Stimulated activated CD4-positive, alpha-beta T cell treated with anti-CD3 and anti-CD28 coated beads, Interleukin-2, amount 100 ng/mL, for 24 hours (primary cell): Measurements from ENCODE around the gene PTPN21.

Experiments
- DNase-seq, 2 donors: peaks; one replicate each; pipeline ENCODE4 v3.0.0-alpha.2; 2020

Gene PTPN21

DNA sequence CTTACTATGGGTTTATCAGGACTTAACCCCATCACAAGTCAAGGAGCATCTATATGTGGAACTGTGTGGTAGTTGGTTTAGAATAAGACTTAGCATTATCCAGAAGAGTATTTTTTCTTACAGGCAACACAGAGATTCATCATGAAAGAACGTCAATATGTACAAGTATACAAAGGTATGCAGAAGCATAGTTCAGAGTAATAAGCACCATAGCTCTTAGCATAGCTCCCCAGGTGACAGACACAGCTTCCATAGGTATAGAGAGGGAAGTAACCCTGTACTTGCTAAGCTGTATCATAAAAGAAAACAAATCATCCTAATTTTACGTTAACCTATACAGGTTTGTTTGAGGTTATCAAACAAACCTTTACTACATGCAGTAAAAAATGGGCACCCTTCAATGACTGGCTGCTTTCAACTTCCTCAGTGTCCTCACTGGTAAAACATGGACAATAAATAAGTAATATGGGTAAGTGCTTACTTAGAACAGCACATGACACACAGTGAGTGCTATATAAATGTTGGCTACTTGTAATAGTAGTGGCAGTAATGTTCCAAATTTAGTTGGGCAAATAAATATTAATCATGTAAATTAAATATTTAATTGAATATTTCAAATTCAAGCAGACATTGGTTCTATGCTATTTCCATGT lies 50.9 kb downstream of the PTPN21 start:
- DNase-seq: no peak

DNA sequence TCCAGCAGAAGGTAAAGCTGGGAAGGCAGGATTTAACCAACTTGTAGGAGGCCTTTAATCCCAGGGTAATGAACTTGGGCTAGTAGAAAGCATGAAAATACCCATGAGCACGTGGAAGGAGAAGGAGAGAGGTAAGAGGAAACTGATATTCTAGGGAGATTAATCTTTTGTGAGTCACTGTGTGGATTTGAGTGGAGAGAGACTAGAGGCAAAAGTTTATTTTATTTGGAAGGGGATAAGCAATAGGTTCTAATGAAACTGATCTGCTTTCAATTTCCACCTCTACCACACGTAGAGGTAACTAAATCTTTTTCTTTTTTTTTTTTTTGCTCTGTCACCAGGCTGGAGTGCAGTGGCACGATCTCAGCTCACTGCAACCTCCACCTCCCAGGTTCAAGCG lies 52.1 kb downstream of the PTPN21 start:
- DNase-seq: no peak

DNA sequence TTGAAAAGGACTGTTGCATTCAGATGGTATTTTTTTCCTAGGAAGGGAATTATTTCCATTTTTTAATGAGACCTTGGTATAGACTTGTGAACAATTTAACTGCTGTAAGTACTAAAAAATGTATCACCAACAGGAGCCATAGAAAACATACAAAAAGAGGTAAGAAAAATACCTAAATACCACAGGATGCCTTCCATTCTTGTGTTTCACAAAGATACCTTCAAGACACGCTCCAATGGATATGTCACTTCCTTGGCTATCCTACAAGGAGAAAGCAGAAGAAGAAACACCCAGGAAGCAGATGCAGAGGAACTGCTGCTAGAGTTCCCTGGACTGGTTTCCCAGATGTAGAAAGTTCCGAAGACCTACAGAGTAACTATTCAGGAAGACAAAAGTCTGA lies 54.2 kb downstream of the PTPN21 start:
- DNase-seq: no peak

DNA sequence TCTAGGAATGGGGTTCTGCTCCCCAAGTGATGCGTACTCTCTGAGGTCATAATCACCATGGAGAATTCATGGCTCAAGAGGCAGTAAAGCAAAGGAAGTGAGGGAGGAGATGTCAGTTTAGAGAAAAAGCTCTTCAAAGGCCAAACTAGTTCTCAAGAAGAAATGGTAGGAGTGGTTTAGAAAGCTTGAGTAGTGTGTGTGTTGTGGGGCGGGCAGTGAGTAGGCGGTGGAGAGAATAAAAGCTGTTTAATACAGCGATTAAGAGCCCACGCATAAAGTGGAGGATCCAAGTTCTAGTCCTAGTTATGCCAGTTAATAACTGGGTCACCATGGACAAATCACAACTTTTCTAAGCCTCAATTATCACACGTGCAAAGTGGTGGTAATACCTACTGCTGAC lies 55.6 kb downstream of the PTPN21 start:
- no peak for DNase-seq

DNA sequence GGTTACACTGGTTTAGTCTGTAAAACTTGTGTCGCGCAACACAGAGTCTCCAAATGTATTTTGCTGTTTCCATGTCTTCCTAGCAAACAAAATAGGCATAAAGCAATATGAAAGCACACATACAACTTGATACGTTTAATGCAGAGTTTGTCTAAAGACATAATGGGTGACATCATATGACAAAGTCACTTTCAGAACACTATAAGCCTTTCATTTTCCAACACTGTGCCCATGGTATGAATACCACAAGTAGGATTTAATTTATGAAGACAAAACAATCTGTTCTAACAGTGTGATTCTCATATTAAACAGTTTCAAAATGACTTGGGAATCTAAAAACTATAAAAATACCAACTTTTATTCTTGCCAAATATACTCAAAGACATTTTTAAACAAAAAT lies 58.4 kb downstream of the PTPN21 start:
- no peak for DNase-seq

DNA sequence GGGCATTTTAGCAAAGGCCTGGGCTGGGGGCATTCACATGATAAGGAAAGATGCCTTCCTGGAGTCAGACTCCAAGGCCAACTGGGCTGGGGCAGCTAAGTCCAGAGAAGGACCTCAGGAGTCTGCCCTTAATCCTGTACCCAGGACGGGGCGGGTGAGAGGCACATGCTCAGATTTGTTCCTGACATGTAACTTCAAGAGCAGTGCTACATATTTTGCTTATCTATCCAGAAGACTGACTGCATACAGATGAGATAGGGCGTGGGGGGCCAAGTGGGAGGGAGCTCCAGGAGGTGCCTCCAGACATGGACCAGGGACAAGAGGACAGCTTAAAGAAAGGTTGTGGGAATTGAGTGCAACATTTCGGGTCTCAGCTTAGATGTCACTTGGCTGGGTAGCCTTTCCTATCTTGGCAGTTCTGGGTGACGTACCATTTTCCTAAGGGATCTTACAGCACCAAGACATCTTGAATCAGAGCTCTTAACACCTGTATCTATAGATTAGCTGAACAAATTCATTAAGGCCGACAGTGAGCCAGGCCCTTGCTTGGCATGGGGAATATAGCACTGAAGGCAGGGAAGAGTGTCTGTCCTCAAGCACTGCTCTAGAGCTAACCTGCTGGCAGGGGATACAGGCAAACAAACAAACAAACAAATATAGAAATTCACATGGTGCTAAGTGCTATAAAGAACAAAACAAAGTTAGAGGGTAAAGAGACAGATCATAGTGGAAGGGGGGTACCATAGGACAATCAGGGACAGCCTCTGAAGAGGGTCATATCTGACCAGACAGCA lies 61.2 kb downstream of the PTPN21 start:
- no peak for DNase-seq

DNA sequence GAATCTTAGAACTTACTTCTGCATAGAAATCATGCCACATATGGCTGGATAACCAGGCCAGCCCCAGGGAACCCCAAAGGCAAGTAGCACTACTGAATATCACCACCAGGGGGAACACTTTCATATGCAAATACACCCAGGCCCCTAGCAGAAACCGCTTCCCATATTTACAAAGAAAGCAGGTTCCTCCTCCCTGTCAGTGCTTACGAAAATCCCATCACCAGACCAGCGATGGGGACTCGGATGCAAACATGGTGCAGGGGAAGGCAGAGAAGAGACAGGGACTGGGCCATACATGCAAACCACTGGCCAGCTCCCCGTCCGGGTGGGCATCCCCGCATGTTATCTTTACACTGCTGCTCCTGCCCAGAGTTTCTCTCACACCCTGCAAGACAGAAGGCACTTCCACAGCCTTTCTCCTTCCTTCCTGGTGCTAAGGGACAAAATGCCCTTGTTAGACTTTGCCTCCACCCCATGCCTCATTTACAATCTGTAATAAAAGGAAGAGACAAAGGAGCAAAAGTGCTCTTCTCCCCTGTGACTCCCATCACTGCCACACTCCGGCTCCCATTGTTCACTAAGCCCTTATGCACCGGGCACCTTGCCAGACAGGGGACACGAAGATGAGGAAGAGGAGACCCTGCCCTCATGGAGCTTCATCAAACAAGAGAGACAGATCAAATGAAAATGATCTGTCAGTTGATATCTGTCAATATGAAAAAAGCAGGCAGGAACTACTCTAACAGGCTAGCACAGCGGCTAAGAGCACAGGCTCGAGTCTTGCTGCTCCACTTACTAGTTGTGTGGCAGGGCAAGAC lies 62.3 kb downstream of the PTPN21 start:
- peak; percentile 46 to 71 for DNase-seq

DNA sequence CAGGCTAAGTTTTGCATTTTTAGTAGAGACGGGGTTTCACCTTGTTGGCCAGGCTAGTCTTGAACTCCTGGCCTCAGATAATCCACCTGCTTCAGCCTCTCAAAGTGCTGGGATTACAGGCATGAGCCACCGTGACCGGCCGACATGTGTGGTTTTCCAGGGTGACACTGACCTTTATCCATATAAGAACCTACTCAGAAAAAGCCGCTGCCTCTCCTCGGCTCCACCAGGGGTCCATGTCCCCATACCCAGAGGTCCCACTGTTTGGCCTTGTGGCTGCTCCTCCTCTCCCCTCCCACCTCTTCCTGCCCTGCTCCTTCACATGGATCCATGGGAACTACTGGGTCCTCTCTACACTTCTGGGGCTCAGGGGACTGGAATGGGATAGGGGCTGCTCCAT lies 64.6 kb downstream of the PTPN21 start:
- DNase-seq: no peak

DNA sequence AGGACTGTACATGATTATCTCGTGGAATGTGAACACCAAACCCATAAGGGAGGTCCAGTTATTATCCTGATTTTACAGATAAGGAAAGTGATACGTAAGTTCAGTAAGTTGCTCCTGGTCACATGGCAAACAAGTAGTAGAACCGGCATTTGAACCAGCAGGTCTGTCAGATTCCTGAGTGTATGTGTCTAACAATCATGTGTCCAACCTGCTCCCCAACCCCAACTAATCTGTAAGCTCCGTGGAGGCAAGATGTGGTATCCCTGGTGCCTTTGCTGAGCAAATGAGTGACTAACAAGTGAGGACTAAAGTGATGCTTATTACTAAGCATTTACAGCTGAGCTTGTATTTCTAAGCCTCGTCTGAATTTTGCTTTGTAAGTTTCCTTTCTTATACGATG lies 65.9 kb downstream of the PTPN21 start:
- no peak for DNase-seq

DNA sequence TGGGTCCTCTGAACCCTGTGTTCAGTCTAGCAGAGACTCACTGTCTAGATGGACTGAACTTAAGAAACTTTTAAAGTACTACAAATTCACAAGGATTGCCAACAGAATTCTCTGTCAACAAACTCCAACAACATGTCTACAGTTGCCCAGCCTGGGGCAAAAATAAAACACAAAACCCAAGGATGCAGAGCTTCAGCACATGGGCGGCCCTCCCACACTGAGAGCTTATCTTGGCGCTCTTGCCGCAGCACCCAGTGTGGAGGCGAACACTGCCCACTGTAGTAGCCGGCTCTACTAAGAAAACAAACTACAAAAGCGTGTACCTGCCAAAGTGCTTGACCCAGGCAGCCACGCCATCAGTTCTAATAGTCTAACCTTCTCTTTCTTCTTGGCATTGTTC lies 66.7 kb downstream of the PTPN21 start:
- DNase-seq: no peak

DNA sequence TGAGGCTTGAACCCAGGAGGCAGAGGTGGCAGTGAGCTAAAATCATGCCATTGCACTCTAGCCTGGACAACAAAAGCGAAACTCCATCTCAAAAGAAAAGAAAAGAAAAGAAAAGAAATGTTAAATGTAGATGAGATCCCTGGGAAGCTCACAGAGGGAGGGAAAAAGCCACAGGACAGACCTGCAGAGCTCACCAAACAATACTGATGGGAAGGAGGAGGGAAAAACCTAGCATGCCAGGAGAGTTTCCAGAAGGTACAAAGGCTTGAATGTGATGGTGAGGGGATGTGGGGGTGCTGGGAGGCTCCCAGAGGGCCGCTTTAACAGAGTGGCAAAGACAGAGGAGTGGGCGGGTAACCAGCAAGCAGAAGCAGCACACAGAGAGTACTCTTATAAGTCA lies 72.3 kb downstream of the PTPN21 start:
- DNase-seq: no peak

DNA sequence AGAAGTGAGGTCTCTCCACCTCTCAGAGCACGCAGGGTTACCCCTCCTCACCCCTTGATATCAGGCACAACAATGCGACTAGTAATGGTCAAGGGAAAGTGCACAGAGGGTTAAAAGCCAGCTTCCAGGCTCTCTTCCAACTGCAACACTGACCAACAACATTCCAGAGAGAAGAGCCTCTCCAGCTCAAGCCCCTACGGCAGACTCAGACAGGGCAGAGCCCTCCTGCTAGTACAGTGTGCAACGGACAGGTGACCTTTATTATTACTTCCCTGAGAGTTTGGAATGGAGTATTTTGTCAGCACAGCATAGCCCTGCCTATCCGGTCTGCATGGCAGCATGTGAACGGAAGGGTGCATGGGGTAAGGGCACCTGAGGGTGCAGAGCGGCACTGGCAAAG lies 73.0 kb downstream of the PTPN21 start:
- no peak for DNase-seq

DNA sequence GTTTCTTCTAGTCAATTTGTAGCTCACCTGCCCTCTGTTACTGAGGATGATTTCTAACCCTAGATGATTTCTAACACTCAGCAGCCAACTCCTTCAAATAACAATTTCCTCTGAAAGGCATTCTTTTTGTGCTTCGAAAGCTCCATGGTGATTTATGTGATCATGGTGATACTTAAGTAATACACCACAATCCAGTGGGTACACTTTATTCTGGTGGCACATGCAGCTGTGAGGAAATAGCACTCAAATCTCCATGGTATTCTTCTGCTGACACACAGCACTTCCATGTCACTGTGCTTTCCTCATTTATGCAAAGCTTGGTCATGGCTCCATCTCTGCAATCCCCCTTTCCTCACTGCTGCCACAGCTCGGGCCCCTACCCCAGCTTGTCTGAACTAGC lies 73.7 kb downstream of the PTPN21 start:
- DNase-seq: no peak

DNA sequence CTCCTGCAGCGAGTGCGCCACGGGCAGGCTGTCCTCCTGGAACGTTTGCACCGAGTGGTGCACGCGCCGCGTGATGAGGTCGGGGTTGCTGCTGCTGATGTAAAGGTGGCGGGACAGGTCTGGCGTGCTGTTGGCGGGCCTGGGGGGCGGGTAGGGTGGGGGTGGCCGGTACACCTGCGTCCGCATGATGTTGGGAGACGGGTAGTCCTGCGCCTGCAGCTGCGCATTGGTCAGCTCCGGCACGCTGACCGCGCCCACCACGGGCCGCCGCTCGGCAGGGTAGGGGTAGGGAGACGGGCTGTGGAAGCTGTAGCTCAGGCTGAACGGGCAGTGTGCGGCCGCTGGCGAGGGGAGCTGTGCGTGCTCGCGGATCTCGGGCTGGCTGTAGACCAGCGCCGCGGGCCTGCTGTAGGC lies 75.2 kb downstream of the PTPN21 start:
- DNase-seq: no peak

DNA sequence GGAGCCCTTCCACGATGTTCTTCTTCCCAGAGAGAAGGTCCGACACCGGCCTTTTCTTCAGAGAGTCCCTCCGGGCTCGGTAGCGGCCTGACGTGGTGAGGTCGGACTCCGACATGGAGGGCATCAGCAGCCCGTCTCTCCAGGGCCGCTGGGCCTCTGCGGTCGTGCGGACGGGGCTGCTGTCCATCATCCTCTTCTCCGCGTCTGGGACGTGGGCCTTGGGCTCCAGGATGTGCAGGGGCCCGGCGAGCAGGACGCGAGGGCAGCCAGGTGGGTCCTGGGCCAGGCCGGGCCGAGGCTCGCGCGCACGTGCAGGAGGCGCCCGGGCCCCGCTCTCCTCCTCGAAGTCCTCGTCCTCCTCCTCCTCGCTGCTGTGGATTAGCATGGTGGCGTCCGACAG lies 75.9 kb downstream of the PTPN21 start:
- no peak for DNase-seq

DNA sequence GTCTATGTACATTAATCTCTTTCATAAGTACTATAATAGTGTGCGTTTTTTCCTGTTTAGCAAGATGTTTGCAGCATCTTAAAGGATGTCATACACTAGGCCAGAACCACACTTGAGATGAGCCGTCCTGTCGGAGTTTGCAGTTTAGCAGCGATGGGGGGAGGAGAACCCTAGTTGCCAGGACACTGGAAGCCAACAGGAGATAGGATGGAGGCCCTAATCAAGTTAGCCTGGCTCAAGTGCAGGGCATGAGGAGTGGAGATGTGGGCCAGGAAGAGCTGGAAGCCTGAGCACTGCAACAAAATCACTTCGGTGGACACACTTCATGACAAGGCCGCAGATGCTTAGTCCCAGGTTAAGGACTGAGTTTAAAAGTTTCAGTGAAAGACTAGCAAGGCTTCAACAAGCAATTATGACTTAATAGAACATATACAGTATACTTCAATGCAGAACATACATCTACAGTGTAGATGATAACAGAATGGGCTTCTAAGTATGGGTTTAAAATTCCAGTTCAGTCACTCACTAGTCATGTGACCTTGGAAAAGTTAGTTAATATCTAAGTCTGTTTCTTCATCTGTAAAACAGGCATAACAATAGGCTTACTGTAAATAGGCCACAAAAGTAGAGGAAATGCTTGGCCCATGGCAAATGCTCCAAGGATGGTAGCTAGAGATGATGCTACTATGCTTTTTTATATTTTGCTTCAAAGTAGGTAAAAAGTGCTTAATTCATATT lies 77.1 kb downstream of the PTPN21 start:
- no peak for DNase-seq

DNA sequence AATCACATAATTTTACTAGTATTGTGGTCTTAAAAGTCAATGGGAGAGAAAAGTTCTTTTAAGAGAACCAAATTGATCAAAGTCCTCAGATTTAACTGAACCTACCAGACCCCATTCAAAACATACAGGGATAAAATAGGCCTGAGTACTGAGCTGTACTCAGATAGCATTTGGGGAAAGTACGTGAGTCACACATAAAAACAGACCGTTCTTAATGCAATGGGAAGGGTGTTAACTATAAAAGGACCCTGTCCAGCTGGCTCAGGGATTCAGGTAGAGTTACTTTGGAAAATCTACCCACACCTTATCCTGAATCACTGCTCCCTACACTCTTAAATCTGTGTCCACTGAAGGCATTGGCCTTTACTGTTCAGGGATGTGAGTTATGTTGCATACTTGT lies 78.0 kb downstream of the PTPN21 start:
- DNase-seq: no peak

DNA sequence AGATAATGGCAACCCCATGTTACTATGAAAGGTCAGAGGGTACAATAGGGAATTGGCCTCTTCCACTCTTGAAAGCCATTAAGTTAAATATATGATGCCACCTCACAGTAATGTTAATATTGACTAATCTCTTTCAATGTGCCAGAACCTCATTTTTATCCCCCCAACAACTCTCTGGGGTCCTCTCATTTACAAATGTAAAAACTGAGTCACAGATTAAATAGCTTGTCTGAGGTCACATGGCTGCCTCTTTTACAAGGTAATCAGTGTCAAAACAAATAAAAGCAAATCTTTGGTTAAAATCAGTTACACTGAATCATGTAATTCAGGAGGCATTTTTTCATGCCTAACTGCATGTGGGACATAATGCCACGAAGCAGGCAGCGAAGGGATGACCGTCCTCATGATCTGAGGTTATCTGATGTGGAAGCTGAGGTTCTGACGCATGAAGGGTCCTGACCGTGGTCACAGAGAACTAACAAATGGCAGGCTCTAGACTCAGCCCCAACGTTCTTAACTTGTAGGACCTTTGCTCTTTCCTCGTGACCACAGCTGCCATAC lies 78.5 kb downstream of the PTPN21 start:
- DNase-seq: no peak

DNA sequence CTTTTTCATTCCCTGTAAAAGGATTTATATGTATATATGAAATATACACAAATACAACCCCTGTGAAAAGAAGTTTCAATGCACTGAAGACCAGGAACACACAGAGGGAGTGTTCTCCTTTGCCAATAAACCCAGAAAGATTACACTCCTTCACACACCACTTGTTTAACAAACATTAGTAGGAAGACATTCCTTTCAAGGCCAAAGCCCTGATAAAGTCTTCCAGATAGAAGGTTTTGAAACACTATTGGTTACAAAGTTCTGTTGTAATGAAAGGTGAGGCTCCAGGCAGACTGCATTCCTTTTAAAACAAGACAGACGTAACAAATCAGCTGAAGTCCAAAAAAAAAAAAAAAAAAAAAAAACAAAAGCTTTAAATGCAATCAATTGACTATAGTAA lies 81.0 kb downstream of the PTPN21 start:
- no peak for DNase-seq

DNA sequence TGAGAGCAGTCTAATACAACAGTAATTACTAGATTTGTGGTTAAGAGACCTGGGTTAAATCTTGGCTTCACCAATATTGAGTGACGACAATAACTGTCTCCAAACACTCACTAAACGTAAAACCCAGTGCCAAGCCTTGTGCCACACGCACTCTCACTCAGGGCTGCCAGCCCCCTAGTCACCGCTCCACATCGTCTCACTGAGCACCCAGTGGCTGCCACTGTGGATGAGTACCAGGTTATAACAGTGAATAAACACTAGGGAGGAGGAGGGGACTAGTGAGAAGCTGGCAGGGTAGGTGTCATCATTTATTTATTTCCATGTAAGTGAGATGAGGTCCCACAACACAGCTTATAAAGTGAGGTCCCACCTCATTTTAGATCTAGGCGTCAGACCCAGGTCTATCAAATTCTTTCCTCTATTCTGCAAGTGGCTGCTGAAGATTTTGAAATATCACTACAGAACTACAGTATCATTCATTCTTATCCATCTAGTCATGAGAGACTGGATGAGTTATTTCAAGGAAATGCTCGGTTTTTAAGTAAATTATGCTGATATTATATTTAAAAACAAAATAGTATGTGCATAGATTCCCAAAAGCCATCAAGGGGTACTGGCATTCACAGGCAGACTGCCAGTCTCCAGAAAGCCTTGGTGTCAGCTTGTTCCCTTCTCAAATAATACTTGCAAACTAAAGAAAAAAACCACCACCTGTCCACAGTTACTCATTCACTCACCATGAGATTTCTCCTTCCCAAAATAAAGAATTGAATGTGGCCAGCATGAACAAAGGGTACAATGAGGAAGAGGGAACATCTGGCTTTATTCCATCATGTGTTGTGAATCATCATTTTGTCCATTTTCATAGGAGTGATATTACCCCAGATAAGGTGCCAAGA lies 84.0 kb downstream of the PTPN21 start:
- no peak for DNase-seq

DNA sequence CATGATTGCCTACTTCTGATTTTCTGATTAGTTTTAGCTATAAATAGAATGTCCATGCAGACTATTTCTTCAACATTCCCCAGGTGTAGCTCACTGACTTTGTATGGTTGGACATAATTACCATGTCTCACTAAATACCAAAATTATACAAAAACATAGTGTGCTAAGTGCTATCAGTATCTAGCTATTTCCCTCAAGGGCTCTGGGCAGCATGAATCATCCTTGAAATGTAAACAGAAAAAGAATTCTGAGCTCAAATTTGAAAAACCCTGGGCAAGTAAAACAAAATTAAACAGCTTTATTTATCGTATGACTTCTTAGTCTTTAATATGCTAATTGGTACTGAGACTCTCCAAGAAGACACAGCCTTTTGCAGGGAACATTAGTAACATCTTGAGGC lies 86.4 kb downstream of the PTPN21 start:
- no peak for DNase-seq

DNA sequence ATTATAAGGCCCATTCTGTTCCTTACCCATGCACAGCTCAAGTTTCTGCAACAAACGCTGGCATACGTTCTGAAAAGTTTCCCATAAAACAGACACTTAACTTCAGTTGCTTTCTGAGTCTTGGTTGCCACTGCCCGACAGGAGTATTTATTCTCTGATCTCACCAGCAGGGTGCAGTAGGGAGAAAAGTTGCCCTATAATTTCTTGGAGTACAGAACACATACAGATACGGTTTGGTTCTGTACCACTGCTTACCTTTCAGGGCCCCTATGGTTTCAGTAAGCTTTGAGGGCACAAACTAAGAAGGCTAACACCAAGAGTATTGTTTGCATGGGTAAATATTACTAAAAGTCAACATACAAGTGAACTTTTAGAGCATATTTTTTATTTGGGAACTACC lies 91.5 kb downstream of the PTPN21 start:
- DNase-seq: no peak
